G401.6 (cell line): ENCODE measurements around the gene CHAF1B.
"Not testable (repeated sequence)": the region's sequence is repeated elsewhere in the genome, so short reads cannot be mapped to it uniquely, and the experiment has no call there.

Experiments used
- FAIRE-seq: peaks from 2 replicates; lab custom pipeline; 2012; peaks lifted over from hg19 to GRCh38; lab: Jason Lieb, UNC

The CHAF1B gene

DNA sequence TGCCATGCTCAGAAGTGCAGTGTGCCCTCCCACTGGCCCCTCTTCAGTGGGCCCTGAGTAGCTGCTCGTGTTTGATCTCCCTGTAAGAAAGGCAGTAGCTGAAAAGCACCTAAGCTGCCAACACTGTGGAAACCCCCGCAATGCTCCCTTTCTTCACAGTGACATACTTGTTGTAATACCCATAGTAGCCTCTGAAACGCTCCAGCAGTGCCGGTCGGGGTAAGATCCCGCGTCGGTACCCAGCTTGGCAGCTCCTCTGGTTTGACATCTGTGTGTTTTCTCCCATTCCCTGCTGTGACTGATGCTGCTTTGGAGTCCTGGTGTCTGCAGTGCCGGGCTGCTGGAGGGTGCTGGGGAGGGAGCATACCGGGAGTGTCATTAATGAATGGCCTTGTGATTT is 3.6 kb downstream of the CHAF1B start:
- FAIRE-seq = no peak

GRCh38 chr21:36391649-36392048 is 6.5 kb downstream of the CHAF1B start:
- FAIRE-seq = not testable (repeated sequence)

DNA sequence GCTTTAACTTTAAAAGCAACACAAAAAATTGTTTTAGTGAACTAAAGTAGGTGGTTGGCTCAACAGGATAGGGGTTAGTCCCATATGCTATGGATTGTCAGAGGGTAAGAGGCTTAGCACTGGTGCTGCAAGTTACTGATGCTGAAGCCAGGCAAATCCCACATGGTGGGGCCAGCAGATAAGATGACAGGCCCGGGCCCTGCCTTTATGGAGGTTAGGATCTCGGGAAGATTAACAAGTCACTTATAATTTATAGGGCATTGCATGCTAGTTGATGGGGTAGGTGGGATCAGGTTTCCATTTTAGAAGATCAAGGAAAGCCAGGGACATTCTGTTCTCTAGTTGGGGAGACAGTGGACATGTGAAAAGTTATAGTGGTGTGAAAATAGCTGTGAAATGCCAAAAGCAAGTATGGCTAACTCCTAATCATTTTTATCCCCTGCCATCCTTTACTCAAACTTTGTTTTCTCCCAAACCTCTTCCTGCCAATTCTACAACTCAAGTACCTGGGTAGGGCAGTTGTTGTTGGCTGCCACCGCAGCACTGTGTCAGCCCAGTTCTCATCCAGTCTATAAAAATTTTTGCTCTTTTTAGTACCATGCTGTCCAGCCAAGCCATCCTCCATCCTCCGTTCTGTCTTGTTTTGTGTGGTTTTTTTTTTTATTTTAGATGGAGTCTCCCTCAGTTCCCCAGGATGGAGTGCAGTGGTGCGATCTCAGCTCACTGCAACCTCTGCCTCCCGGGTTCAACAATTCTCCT is 10.3 kb downstream of the CHAF1B start:
- no peak for FAIRE-seq

DNA sequence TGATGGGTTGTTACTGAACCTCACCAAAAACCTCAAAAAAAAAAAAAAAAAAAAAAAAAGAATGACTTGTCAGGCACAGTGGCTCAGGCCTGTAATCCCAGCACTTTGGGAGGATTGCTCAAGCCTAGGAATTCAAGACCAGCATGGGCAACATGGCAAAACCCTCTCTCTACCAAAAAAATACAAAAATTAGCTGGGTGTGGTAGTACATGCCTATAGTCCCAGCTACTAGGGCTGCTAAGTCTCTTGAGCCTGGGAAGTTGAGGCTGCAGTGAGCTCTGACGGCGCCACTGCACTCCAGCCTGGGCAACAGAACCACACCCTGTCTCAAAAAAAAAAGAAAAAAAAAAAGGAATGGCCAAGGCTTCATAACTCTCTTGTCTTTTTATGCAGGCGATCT is 11.1 kb downstream of the CHAF1B start:
- FAIRE-seq = no peak

- FAIRE-seq = no peak
Observed at GRCh38 chr21:36396971-36397370, 11.8 kb downstream of the CHAF1B start.

GRCh38 chr21:36397606-36398005 is 12.4 kb downstream of the CHAF1B start:
- no peak for FAIRE-seq

DNA sequence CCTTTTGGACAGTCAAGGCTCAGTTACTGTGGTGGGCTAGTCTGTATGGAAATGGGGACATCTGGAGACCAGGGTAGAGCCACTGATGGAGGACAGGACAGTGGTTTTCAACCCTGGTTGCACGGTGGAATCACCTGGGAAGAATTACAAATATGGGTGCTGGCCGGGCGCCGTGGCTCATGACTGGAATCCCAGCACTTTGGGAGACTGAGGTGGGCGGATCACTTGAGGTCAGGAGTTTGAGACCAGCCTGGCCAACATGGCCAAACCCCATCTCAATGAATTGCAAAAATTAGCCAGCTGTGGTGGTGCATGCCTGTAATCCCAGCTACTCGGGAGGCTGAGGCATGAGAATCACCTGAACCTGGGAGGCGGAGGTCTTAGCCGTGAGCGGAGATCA is 14.5 kb downstream of the CHAF1B start:
- FAIRE-seq = not testable (repeated sequence)

DNA sequence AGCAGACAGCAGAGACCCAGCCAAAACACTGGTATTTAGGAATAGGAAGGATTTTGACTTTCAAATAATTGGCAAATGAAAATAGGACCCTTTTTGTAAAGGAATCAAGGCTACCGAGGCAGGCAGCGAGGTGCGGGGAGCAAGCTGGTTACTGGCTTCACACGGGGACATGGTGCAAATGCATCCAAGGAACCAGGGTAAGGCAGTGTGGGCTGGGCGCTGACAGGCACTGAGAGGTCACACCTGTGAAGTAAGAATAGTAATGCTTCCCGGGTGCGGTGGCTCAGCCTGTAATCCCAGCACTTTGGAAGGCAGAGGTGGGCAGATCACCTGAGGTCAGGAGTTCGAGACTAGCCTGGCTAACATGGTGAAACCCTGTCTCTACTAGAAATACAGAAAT is 15.5 kb downstream of the CHAF1B start:
- no peak for FAIRE-seq

- FAIRE-seq = no peak
Observed at GRCh38 chr21:36402339-36402738, 17.1 kb downstream of the CHAF1B start.

DNA sequence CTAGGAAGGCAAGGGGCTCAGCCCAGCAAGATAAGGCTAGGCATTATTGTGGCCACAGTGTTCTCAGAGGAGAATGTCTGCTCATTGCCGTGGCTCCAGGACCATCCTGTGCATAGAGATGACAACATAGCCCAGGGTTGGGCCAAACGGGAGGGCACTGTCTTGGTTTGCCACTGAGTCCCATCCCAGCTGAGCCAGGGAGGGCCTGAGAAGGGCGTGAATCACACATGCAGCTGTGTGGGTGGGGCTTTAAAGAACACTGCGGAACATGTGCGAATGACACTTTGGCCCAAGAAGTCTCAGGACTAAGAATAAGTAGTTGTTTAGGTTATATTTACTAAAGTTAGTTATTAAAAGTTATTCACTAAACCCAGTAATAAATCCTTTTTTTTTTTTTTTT is 18.5 kb downstream of the CHAF1B start:
- no peak for FAIRE-seq

DNA sequence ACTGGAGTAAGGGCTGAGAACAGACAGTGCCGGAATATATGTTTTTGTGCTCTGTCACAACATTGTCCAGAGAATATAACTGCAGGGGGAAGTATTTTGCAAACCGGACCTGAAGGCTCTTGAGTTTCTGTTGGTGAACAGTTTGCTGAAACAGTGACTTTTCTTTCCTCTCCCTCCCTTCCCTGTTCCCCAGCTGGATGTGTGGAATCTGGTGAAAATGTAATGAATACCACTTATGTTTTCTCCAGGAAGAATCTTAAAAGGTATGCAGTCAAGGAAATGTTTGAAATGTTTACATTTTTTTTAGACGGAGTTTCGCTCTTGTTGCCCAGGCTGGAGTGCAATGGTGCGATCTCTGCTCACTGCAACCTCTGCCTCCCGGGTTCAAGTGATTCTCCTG is 23.4 kb downstream of the CHAF1B start:
- no peak for FAIRE-seq

DNA sequence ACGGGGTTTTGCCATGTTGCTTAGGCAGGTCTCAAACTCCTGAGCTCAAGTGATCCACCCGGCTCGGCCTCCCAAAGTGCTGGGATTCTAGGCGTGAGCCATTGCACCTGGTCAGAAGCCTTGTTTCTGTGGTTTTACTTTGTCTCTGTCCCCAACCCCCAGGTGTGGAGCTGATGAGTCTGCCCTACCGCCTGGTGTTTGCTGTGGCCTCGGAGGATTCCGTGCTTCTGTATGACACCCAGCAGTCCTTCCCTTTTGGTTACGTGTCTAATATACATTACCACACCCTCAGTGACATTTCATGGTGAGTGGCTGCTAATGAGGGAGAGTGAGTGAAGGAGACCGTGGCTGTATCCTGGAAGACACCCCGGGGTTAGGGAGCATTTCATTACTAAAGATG is 26.1 kb downstream of the CHAF1B start:
- FAIRE-seq = no peak

- no peak for FAIRE-seq
Observed at GRCh38 chr21:36412916-36413315, 27.7 kb downstream of the CHAF1B start.

DNA sequence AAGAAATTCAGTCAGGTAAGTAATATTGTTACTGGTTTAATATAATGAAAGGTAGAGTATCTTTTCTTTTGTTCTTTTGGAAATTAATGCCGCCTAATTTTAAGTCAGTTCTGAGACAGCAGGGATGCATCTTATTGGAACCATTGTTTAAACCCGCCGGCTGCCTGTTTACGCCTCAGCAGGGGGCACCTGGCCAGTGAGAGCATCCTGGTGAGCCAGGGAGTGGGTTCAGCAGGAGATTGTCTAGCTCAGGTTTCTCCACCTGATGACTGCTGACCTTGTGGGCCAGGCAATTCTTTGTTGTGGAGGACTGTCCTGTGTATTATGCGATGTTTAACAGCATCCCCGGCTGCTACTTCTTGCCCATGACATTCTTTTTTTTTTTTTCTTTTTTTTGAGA is 30.2 kb downstream of the CHAF1B start:
- no peak for FAIRE-seq

- FAIRE-seq = no peak
Observed at GRCh38 chr21:36419241-36419640, 34.0 kb downstream of the CHAF1B start.

- peak; percentile 37 for FAIRE-seq
Observed at GRCh38 chr21:36419996-36420395, 34.8 kb downstream of the CHAF1B start.

DNA sequence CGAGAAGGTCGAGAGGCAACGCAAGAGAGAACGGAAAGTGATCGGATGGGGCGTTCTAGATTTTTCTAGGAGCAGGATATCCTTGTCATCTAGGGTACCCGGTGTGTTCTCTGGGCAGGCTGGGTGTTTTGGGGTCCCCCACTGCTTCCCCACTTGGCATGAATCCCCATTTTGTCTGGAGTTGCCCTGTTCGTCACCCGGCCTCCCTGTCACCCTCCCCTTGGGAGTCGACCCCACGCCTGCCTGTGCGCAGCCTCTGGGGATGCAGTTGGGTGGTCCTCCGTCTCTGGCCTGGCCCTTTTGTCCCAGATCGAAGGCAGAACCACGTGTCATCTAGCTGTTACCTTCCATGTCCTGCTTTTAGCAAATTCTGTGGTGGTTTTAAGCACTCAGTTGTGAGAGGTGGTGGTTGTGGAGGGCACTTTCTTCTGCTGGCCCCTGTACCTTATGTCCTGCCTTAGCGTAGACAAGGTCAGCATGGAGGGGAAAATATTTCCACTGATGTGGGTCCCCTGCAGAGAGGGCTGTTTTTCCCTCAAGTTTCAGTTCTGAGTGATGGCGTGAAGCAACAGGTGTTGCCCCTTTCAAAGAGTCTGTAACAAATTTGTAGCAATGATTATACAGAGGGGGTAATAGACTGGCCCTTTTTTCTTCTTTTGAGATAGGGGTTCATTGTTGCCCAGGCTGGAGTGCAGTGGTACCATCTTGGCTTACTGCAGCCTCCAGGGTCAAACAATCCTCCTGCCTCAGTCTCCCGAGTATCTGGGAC is 35.6 kb downstream of the CHAF1B start:
- no peak for FAIRE-seq

- no peak for FAIRE-seq
Observed at GRCh38 chr21:36422279-36423098, 37.3 kb downstream of the CHAF1B start.

- no peak for FAIRE-seq
Observed at GRCh38 chr21:36423771-36424433, 38.7 kb downstream of the CHAF1B start.

- no peak for FAIRE-seq
Observed at GRCh38 chr21:36424592-36424991, 39.4 kb downstream of the CHAF1B start.

DNA sequence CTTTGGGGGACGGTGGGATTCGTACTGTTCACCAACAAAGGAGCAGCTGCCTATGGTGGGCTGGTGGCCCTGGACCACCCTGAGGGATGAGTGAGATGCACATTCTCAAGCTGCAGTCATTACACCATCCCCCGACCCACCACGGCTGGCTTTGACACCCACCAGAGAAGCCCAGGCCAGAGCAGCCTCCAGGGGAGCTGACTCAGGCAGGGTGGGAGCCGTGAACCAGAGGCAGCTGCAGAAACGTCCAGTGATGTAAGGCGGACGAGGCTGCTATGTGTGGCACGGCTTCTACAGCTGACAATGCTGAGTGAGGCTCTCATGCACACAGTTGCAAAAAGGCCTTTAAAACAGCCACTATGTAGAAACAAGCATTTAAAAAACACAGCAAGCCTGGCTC is 40.1 kb downstream of the CHAF1B start:
- FAIRE-seq = no peak

DNA sequence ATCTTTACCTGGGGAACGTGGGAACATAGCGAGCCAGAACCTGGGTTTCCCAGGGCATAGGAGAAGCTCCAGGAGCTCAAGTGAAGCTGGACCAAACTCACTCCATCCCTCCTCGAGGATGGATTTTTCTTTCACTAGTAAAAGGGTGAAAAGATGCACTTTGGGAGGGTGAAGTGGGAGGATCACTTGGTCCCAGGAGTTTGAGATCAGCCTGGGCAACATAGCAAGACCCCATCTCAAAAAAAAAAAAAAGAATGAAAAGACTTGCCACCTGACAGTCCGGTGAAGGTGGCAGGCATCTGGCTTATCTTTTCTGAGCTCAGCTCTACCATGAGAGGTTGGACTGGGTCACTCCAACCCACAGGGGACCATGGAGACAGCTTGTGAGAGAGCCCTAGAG is 42.3 kb downstream of the CHAF1B start:
- FAIRE-seq = no peak
